ENCODE measurements around the gene BAZ2B. TPM values are rescaled to one million over a fixed set of nuclear protein-coding genes. Genes with fewer than 3 reads are reported as not detected.

BAZ2B gene
- total RNA-seq, 1 experiment from 2014 or later, result 47.6 TPM

- TF ChIP-seq EZH2 (IDR thresholded peaks at IDR 0.05; ENCODE audit: borderline replicate concordance, low read depth, low read length, poor library complexity, severe bottlenecking), result no peak
- BruUV-seq (replicated peaks), result no TSS peak
These were observed 108.2 kb downstream of the BAZ2B start for GRCh38 chr2:159508140-159508539.

GRCh38 chr2:159506764-159507440 is 109.4 kb downstream of the BAZ2B start:
- ChIA-PET POLR2A (ENCODE audit: low non-redundant PET) (no interaction called here), CTCF (no interaction called here)
- intact Hi-C loops (cut with micrococcal nuclease; ENCODE audit: unreplicated experiment), result no loop called here
- Histone ChIP-seq H3K27ac (ENCODE audit: low read depth, low read length, poor library complexity, severe bottlenecking) (no peak overlapping the region), H3K4me3 (ENCODE audit: low read depth, low read length, poor library complexity, severe bottlenecking) (no peak overlapping the region), H3K27me3 (replicated peaks; ENCODE audit: insufficient read depth, low read depth, low read length, poor library complexity) (no peaks in the 10 kb centered on the region), H3K36me3 (ENCODE audit: insufficient read depth, low read length, poor library complexity, severe bottlenecking) (no peaks in the 10 kb centered on the region), H3K4me1 (ENCODE audit: insufficient read depth, low read length, poor library complexity, severe bottlenecking) (no peaks in the 10 kb centered on the region), H3K9me3 (ENCODE audit: low read depth, low read length, poor library complexity, severe bottlenecking) (no peaks in the 10 kb centered on the region)
- DNase-seq (ENCODE audit: low spot score), result no peak
- TF ChIP-seq CTCF (conservative IDR thresholded peaks at IDR 0.05; ENCODE audit: low read depth, low read length) (no peak), EZH2 (IDR thresholded peaks at IDR 0.05; ENCODE audit: borderline replicate concordance, low read depth, low read length, poor library complexity, severe bottlenecking) (no peak)
- no TSS peak for BruUV-seq (replicated peaks)

More at GRCh38 chr2:159508140-159508539, 108.2 kb downstream of the BAZ2B start:
- no peaks in the 10 kb centered on the region for H3K9me3 ChIP-seq (ENCODE audit: low read depth, low read length, poor library complexity, severe bottlenecking)
- intact Hi-C loops (cut with micrococcal nuclease; ENCODE audit: unreplicated experiment), result no loop called here
- H3K36me3 ChIP-seq (ENCODE audit: insufficient read depth, low read length, poor library complexity, severe bottlenecking), result no peaks in the 10 kb centered on the region
- no peaks in the 10 kb centered on the region for H3K4me1 ChIP-seq (ENCODE audit: insufficient read depth, low read length, poor library complexity, severe bottlenecking)
- ChIA-PET CTCF (no interaction called here), POLR2A (ENCODE audit: low non-redundant PET) (no interaction called here)
- no peak overlapping the region for H3K27ac ChIP-seq (ENCODE audit: low read depth, low read length, poor library complexity, severe bottlenecking)
- no peak overlapping the region for H3K4me3 ChIP-seq (ENCODE audit: low read depth, low read length, poor library complexity, severe bottlenecking)
- no peak for DNase-seq (ENCODE audit: low spot score)
- no peaks in the 10 kb centered on the region for H3K27me3 ChIP-seq (replicated peaks; ENCODE audit: insufficient read depth, low read depth, low read length, poor library complexity)

GRCh38 chr2:159506202-159506601 is 110.1 kb downstream of the BAZ2B start:
- Histone ChIP-seq H3K9me3 (ENCODE audit: low read depth, low read length, poor library complexity, severe bottlenecking) (no peaks in the 10 kb centered on the region), H3K36me3 (ENCODE audit: insufficient read depth, low read length, poor library complexity, severe bottlenecking) (no peaks in the 10 kb centered on the region), H3K27me3 (replicated peaks; ENCODE audit: insufficient read depth, low read depth, low read length, poor library complexity) (no peaks in the 10 kb centered on the region), H3K27ac (ENCODE audit: low read depth, low read length, poor library complexity, severe bottlenecking) (no peak overlapping the region), H3K4me3 (ENCODE audit: low read depth, low read length, poor library complexity, severe bottlenecking) (no peak overlapping the region), H3K4me1 (ENCODE audit: insufficient read depth, low read length, poor library complexity, severe bottlenecking) (no peaks in the 10 kb centered on the region)
- ChIA-PET POLR2A (ENCODE audit: low non-redundant PET) (interaction anchor here (0.5 kb wide), 1 partner anchor 12 kb away, joined by 11 read pairs; no protein-coding TSS in a partner anchor), CTCF (no interaction called here)
- TF ChIP-seq EZH2 (IDR thresholded peaks at IDR 0.05; ENCODE audit: borderline replicate concordance, low read depth, low read length, poor library complexity, severe bottlenecking) (no peak), CTCF (conservative IDR thresholded peaks at IDR 0.05; ENCODE audit: low read depth, low read length) (no peak)
- no peak for DNase-seq (ENCODE audit: low spot score)
- intact Hi-C loops (cut with micrococcal nuclease; ENCODE audit: unreplicated experiment), result no loop called here
- BruUV-seq (replicated peaks), result no TSS peak

GRCh38 chr2:159505196-159505595 is 111.2 kb downstream of the BAZ2B start:
- no TSS peak for BruUV-seq (replicated peaks)
- no peak overlapping the region for H3K27ac ChIP-seq (ENCODE audit: low read depth, low read length, poor library complexity, severe bottlenecking)
- no peaks in the 10 kb centered on the region for H3K27me3 ChIP-seq (replicated peaks; ENCODE audit: insufficient read depth, low read depth, low read length, poor library complexity)
- no peaks in the 10 kb centered on the region for H3K4me1 ChIP-seq (ENCODE audit: insufficient read depth, low read length, poor library complexity, severe bottlenecking)
- DNase-seq (ENCODE audit: low spot score), result no peak
- ChIA-PET POLR2A (ENCODE audit: low non-redundant PET) (no interaction called here), CTCF (no interaction called here)
- intact Hi-C loops (cut with micrococcal nuclease; ENCODE audit: unreplicated experiment), result no loop called here
- peaks cover 5% of the 10 kb centered on the region for H3K9me3 ChIP-seq (ENCODE audit: low read depth, low read length, poor library complexity, severe bottlenecking)
- no peak overlapping the region for H3K4me3 ChIP-seq (ENCODE audit: low read depth, low read length, poor library complexity, severe bottlenecking)
- TF ChIP-seq CTCF (conservative IDR thresholded peaks at IDR 0.05; ENCODE audit: low read depth, low read length), result no peak
- TF ChIP-seq EZH2 (IDR thresholded peaks at IDR 0.05; ENCODE audit: borderline replicate concordance, low read depth, low read length, poor library complexity, severe bottlenecking), result no peak
- no peaks in the 10 kb centered on the region for H3K36me3 ChIP-seq (ENCODE audit: insufficient read depth, low read length, poor library complexity, severe bottlenecking)
